GM10266 (cell line): ENCODE measurements around the gene ALDH9A1.
A peak's percentile ranks its signal among the peaks of the same experiment; 100 is the strongest.
"Not testable (repeated sequence)": the region's sequence is repeated elsewhere in the genome, so short reads cannot be mapped to it uniquely, and the experiment has no call there.

ENCODE experiments used
- DNase-seq: peaks from one replicate; pipeline ENCODE4 v3.0.0; 2012; ENCODE audit errors: extremely low spot score
- CTCF ChIP-seq: IDR thresholded peaks from 2 replicates; pipeline ENCODE4 v1.5.1; 2012; ENCODE audit warnings: mild to moderate bottlenecking, low read depth; ENCODE audit not compliant: control insufficient read depth, insufficient read depth; ENCODE audit errors: missing control alignments

The ALDH9A1 gene

DNA sequence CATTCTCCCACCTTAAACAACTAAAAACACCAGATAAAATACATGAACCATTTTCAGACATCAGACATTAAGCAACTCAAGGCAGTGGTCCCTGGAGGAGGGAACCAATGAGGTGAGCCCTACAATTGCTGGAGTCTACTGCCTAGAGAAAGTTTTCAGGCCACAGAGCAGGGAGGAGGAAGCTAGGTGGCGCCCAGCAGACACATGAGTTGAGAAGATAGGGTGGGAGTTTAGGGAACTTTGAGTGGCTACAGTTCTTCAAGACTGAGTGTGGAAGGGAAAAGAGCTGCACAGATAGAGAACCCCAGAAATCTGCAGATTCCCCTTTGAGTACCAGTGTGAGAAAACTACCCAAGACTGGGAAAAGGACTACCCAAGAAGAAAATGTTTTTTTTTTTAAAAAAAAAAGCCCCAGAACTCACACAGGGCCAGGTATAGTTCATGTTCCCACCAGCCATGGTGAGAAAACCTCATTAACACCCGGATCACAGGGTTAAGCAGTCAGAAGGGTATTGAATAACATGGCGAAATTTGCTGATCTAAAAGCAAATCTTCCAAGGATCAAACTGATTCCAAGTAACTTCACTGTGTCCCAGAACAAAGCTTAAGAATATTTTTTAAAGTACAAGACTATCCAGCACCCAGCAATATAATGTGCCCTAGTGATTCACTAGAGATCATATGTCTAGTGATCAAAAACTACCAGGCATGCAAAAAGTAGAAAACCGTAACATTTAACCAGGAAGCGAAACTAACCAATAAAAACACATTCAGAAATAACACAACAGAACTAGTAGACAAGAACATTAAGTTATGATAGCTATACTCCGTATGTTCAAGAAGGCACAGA lies 12.0 kb downstream of the ALDH9A1 start:
- TF ChIP-seq CTCF: peak; percentile 34
- peak; percentile 21 for DNase-seq

- no peak for TF ChIP-seq CTCF
- DNase-seq: no peak
Observed at GRCh38 chr1:165683848-165684485, 14.4 kb downstream of the ALDH9A1 start.

GRCh38 chr1:165680773-165681172 lies 17.6 kb downstream of the ALDH9A1 start:
- DNase-seq: not testable (repeated sequence)

GRCh38 chr1:165680303-165680702 lies 18.1 kb downstream of the ALDH9A1 start:
- DNase-seq: no peak
- TF ChIP-seq CTCF: no peak

GRCh38 chr1:165679282-165680036 lies 18.9 kb downstream of the ALDH9A1 start:
- no peak for DNase-seq
- peak; percentile 5 for TF ChIP-seq CTCF

GRCh38 chr1:165678509-165678908 lies 19.9 kb downstream of the ALDH9A1 start:
- no peak for DNase-seq
- TF ChIP-seq CTCF: no peak

DNA sequence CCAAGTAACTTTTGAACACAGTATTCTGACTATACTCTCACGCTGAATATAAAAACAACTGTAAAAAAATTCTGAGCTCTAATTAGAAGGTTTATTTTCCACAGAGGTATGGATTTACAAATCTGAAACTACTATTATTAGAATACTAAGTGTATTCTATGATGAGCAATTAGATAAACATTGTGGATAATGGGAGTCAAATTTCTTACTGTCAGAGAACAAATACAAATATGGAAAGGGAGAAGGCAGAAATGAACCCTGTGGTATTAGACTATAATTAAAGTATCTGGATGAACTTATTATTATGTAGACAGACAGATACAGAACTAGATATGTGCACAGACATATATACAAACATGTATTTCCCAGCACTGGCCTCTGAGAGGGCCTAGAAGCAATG lies 22.6 kb downstream of the ALDH9A1 start:
- TF ChIP-seq CTCF: no peak
- DNase-seq: no peak
